ENCODE data around the gene SULT1A2.
"Not testable (repeated sequence)": the region's sequence is repeated elsewhere in the genome, so short reads cannot be mapped to it uniquely, and the experiment has no call there.

SULT1A2 gene

GRCh38 chr16:28609631-28610594 lies 13.1 kb upstream of the SULT1A2 start, which contains the start of gene SULT1A1:
SULT1A1 (minus strand) TSS chr16:28610044; CDS start chr16:28608855, 1,189 bp downstream.
- no peak for DNase-seq (ENCODE audit: low read depth in 4 of 4, low spot score in 1 of 4)

- not testable (repeated sequence) for DNase-seq (ENCODE audit: low read depth in 4 of 4, low spot score in 1 of 4)
These were observed 12.2 kb upstream of the SULT1A2 start for GRCh38 chr16:28608867-28609596.

- not testable (repeated sequence) for DNase-seq (ENCODE audit: low read depth in 4 of 4, low spot score in 1 of 4)
These were observed 11.6 kb upstream of the SULT1A2 start for GRCh38 chr16:28608496-28608808.

GRCh38 chr16:28607681-28608495 lies 11.0 kb upstream of the SULT1A2 start:
- not testable (repeated sequence) for DNase-seq (ENCODE audit: low read depth in 4 of 4, low spot score in 1 of 4)

GRCh38 chr16:28607116-28607623 lies 10.3 kb upstream of the SULT1A2 start:
- no peak for DNase-seq (ENCODE audit: low read depth in 4 of 4, low spot score in 1 of 4)

GRCh38 chr16:28606291-28607115 lies 9.7 kb upstream of the SULT1A2 start:
- DNase-seq (ENCODE audit: low read depth in 4 of 4, low spot score in 1 of 4): no peak

- DNase-seq (ENCODE audit: low read depth in 4 of 4, low spot score in 1 of 4): no peak
These were observed 7.3 kb upstream of the SULT1A2 start for GRCh38 chr16:28604186-28604565.

GRCh38 chr16:28603381-28604185 lies 6.7 kb upstream of the SULT1A2 start:
- no peak for DNase-seq (ENCODE audit: low read depth in 4 of 4, low spot score in 1 of 4)

- DNase-seq (ENCODE audit: low read depth in 4 of 4, low spot score in 1 of 4): no peak
These were observed 5.7 kb upstream of the SULT1A2 start for GRCh38 chr16:28602529-28602928.

- DNase-seq (ENCODE audit: low read depth in 4 of 4, low spot score in 1 of 4): not testable (repeated sequence)
These were observed 5.2 kb upstream of the SULT1A2 start for GRCh38 chr16:28602062-28602461.

GRCh38 chr16:28601589-28601988 lies 4.7 kb upstream of the SULT1A2 start:
- not testable (repeated sequence) for DNase-seq (ENCODE audit: low read depth in 4 of 4, low spot score in 1 of 4)

- not testable (repeated sequence) for DNase-seq (ENCODE audit: low read depth in 4 of 4, low spot score in 1 of 4)
These were observed 4.1 kb upstream of the SULT1A2 start for GRCh38 chr16:28600965-28601364.

GRCh38 chr16:28599377-28600285 lies 2.8 kb upstream of the SULT1A2 start:
- DNase-seq (ENCODE audit: low read depth in 4 of 4, low spot score in 1 of 4): not testable (repeated sequence)

- no peak for DNase-seq (ENCODE audit: low read depth in 4 of 4, low spot score in 1 of 4)
These were observed 927 bp upstream of the SULT1A2 start for GRCh38 chr16:28597692-28598261.

- no peak for DNase-seq (ENCODE audit: low read depth in 4 of 4, low spot score in 1 of 4)
These were observed 677 bp downstream of the SULT1A2 start for GRCh38 chr16:28596115-28596630.

GRCh38 chr16:28595451-28595850 lies 1.4 kb downstream of the SULT1A2 start:
- not testable (repeated sequence) for DNase-seq (ENCODE audit: low read depth in 4 of 4, low spot score in 1 of 4)

GRCh38 chr16:28592979-28593553 lies 3.8 kb downstream of the SULT1A2 start:
- DNase-seq (ENCODE audit: low read depth in 4 of 4, low spot score in 1 of 4): no peak

Measured in stimulated activated CD4-positive, alpha-beta T cell treated with anti-CD3 and anti-CD28 coated beads, Interleukin-1b, Interleukin-23, amount 100 ng/mL, for 24 hours (primary cell).